H1 (cell line): ENCODE measurements around the gene SLC5A9. TPM values are rescaled to one million over a fixed set of nuclear protein-coding genes. Genes with fewer than 3 reads are reported as not detected.

Source experiments
- EZH2 ChIP-seq: fragments of 200-600 bp; sonication (generic); IDR thresholded peaks from 2 replicates; pipeline ENCODE4 v1.7.1; 2012; ENCODE audit warnings: low read depth, mild to moderate bottlenecking, moderate library complexity, low read length, inconsistent platforms; ENCODE audit not compliant: severe bottlenecking
- GTF2F1 ChIP-seq: IDR thresholded peaks from 2 replicates; pipeline ENCODE4 v1.6.1; 2012; ENCODE audit warnings: low read depth, low read length, improper control_type of control experiment, borderline replicate concordance
- polyA plus RNA-seq, 7 experiments: library from polyadenylated mRNA; depleted of rRNA in 3 of 7; stranded (reverse) in 5 of 7; unstranded in 2 of 7; fragments of >200 nt in 5 of 7; fragments of 200-250 nt in 2 of 7; gene quantifications; 1 replicate in 5 of 7; 2 replicates in 1 of 7; 4 replicates in 1 of 7; pipeline versions ENCODE4 v1.2.1 to v1.2.3, GENCODE V29; 2011 to 2013; ENCODE audit warnings: missing spikeins in 2 of 7, mixed read lengths in 2 of 7
- total RNA-seq: library from RNA; stranded (reverse); fragmentation: NEBNext Ultra II Directional; extraction: Animal tissue kit (Norgen Biotek cat#: 25700); gene quantifications from 2 replicates; pipeline ENCODE4 v1.2.1, GENCODE V29; 2021

SLC5A9 gene
- total and polyA plus RNA-seq, 2 of the 8 experiments (the other 6 are each of a cell fraction or from before 2014, with no cell fraction given): 0.03 TPM; not detected in 1

DNA sequence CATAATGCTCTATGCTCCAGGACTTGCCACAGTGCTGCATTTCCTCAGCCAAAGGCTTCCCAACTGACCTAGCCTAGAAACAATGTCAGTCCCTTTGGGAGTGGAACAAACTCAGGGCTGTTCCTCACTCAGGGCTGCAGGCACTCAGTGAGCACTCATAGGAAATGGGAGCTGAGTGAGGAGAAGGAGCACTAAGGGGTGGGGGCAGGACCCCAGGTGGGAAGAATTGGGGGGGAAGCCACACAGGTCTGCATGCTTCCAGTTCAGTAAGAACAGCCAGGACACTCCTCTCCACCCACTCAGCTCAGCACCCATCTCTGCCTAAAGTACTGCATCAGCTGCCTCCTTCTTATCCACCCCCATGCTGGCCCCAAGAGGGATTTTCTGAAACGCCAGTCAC lies 7.3 kb upstream of the SLC5A9 start (continued):
- TF ChIP-seq GTF2F1 (no peak), EZH2 (no peak)
- TF ChIP-seq, all 59 proteins: peak for 0
